HFFc6 (cell line): ENCODE data around the gene NOC2L. TPM values are rescaled to one million over a fixed set of nuclear protein-coding genes. Genes with fewer than 3 reads are reported as not detected.

ENCODE experiments used
- DNase-seq: peaks from one replicate; pipeline ENCODE4 v3.0.0-alpha.2; 2018
- H3K27ac Mint-ChIP-seq: 2 replicates; pipeline ENCODE4 v1.8.0; 2020; ENCODE audit warnings: mild to moderate bottlenecking, mixed read lengths
- H3K27me3 Mint-ChIP-seq: 2 replicates; pipeline ENCODE4 v1.8.0; 2021; ENCODE audit warnings: mild to moderate bottlenecking, moderate library complexity, mixed read lengths; ENCODE audit not compliant: insufficient read depth
- H3K36me3 Mint-ChIP-seq: 2 replicates; pipeline ENCODE4 v1.8.0; 2021; ENCODE audit warnings: low read depth, mixed read lengths
- H3K4me1 Mint-ChIP-seq: 2 replicates; pipeline ENCODE4 v1.8.0; 2020; ENCODE audit warnings: low read depth, mixed read lengths
- H3K4me3 Mint-ChIP-seq: 2 replicates; pipeline ENCODE4 v1.8.0; 2020; ENCODE audit warnings: mild to moderate bottlenecking, moderate library complexity, mixed read lengths
- H3K9me3 Mint-ChIP-seq: 2 replicates; pipeline ENCODE4 v1.8.0; 2020; ENCODE audit warnings: mild to moderate bottlenecking, mixed read lengths
- CTCF ChIP-seq: fragments of 200-600 bp; sonication (generic); IDR thresholded peaks from 2 replicates; pipeline ENCODE4 v1.5.0; 2021; ENCODE audit warnings: antibody characterized with exemption, mild to moderate bottlenecking
- total RNA-seq, 6 experiments: library from RNA; stranded (reverse); fragmentation: NEBNext Ultra II Directional; extraction: Animal tissue kit (Norgen Biotek cat#: 25700); gene quantifications; 2 replicates in 1 of 6; 3 replicates in 5 of 6; pipeline ENCODE4 v1.2.3, GENCODE V29; 2021

The NOC2L gene
- total RNA-seq, 6 experiments from 2014 or later = 112 to 142 (median 119) TPM

GRCh38 chr1:910881-911721 is 48.0 kb downstream of the NOC2L start:
- Mint-ChIP-seq H3K4me1 (peaks cover 26% of the 10 kb centered on the region), H3K36me3 (no peaks in the 10 kb centered on the region), H3K9me3 (no peaks in the 10 kb centered on the region), H3K27me3 (peaks cover 20% of the 10 kb centered on the region), H3K4me3 (peak overlapping the region; percentile 24), H3K27ac (no peak overlapping the region)
- peak; percentile 30 for DNase-seq
- TF ChIP-seq CTCF = no peak

DNA sequence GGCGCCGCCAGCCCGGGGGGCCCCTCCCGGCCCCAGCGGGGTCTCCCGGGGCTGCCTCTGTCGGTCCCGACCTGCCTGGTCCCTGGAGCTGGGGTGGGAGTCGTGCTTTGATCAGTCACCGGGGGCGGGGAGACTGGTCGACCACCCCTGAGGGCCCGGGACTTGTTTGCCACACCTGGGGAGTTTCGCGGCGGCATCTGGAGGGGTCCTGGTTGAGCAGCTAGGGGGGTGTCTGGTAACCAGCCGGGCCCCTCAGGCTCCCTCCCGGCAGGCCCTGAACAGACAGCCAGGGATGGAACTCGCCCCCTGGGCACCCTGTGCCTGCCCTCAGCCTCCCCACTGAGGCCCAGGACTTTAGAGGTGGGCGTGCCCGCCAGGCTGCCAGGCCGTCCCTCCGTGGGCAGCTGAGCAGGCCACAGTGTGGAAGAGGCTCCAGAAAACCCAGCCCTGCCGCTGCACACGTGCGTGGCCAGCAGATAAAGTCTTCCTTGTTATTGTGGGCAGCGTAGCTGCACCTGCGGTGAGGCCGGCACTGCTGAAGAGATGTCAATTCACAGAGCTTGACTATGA is 48.7 kb downstream of the NOC2L start:
- Mint-ChIP-seq H3K9me3 (no peaks in the 10 kb centered on the region), H3K36me3 (no peaks in the 10 kb centered on the region), H3K4me1 (peaks cover 33% of the 10 kb centered on the region), H3K27me3 (peaks cover 13% of the 10 kb centered on the region), H3K4me3 (peak overlapping the region; percentile 24), H3K27ac (no peak overlapping the region)
- DNase-seq = no peak
- no peak for TF ChIP-seq CTCF

DNA sequence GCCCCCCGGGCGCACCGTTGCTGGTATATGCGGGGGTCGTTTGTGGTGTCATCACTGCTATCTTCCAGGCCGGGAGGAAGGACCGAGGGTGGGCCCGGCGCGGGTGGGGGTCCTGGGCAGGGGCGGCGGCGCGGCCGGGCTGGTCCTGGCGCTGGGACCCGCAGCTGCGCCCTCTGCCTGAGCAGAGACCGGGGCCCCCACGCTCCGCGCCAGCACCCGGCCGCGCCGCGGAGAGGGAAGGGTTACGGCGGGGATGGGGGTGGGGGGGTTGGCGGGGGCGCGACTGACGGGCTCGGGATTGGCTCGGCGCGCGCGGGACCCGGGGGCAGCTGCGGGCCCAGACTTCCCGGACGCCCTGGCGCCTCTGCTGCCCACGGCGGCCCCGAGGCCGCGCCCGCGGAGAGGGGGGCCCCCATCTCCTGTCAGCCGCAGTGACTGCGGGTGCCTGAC is 49.2 kb downstream of the NOC2L start:
- no peaks in the 10 kb centered on the region for H3K36me3 Mint-ChIP-seq
- H3K4me1 Mint-ChIP-seq = peaks cover 36% of the 10 kb centered on the region
- H3K27ac Mint-ChIP-seq = no peak overlapping the region
- H3K4me3 Mint-ChIP-seq = no peak overlapping the region
- no peak for TF ChIP-seq CTCF
- no peaks in the 10 kb centered on the region for H3K9me3 Mint-ChIP-seq
- DNase-seq = no peak
- H3K27me3 Mint-ChIP-seq = peaks cover 11% of the 10 kb centered on the region

- TF ChIP-seq CTCF = no peak
- Mint-ChIP-seq H3K36me3 (no peaks in the 10 kb centered on the region), H3K27me3 (peaks cover 7% of the 10 kb centered on the region), H3K4me1 (peaks cover 36% of the 10 kb centered on the region), H3K27ac (no peak overlapping the region), H3K4me3 (no peak overlapping the region), H3K9me3 (no peaks in the 10 kb centered on the region)
- DNase-seq = no peak
Measured at GRCh38 chr1:908661-909060, 50.4 kb downstream of the NOC2L start.

- Mint-ChIP-seq H3K36me3 (no peaks in the 10 kb centered on the region), H3K9me3 (no peaks in the 10 kb centered on the region), H3K27ac (no peak overlapping the region), H3K4me3 (peak overlapping the region; percentile 11; the same call in 1 of the 2 replicates), H3K27me3 (peaks cover 5% of the 10 kb centered on the region), H3K4me1 (peaks cover 36% of the 10 kb centered on the region)
- TF ChIP-seq CTCF = no peak
- no peak for DNase-seq
Measured at GRCh38 chr1:907611-908451, 51.2 kb downstream of the NOC2L start.
